ENCODE results near the gene PEPD.

PEPD gene

GRCh38 chr19:33456076-33456844 is 65.3 kb downstream of the PEPD start:
- no peak for DNase-seq

- no peak for DNase-seq
These were observed 68.3 kb downstream of the PEPD start for GRCh38 chr19:33453265-33453664.

- DNase-seq, result no peak
These were observed 70.9 kb downstream of the PEPD start for GRCh38 chr19:33450689-33451088.

GRCh38 chr19:33449799-33450198 is 71.8 kb downstream of the PEPD start:
- no peak for DNase-seq

GRCh38 chr19:33448159-33448516 is 73.5 kb downstream of the PEPD start:
- DNase-seq, result no peak

- no peak for DNase-seq
These were observed 74.0 kb downstream of the PEPD start for GRCh38 chr19:33447336-33448158.

- DNase-seq, result no peak
These were observed 75.0 kb downstream of the PEPD start for GRCh38 chr19:33446330-33447293.

- DNase-seq, result no peak
These were observed 75.9 kb downstream of the PEPD start for GRCh38 chr19:33445442-33446329.

- DNase-seq, result no peak
These were observed 76.8 kb downstream of the PEPD start for GRCh38 chr19:33444562-33445441.

- DNase-seq, result no peak
These were observed 77.7 kb downstream of the PEPD start for GRCh38 chr19:33443638-33444561.

- DNase-seq, result no peak
These were observed 78.9 kb downstream of the PEPD start for GRCh38 chr19:33442706-33443105.

- no peak for DNase-seq
These were observed 79.8 kb downstream of the PEPD start for GRCh38 chr19:33441828-33442227.

- DNase-seq, result no peak
These were observed 80.3 kb downstream of the PEPD start for GRCh38 chr19:33441277-33441699.

GRCh38 chr19:33440682-33441081 is 80.9 kb downstream of the PEPD start:
- DNase-seq, result no peak

GRCh38 chr19:33440241-33440640 is 81.3 kb downstream of the PEPD start:
- DNase-seq, result no peak

GRCh38 chr19:33438987-33439781 is 82.4 kb downstream of the PEPD start:
- no peak for DNase-seq

- DNase-seq, result no peak
These were observed 83.5 kb downstream of the PEPD start for GRCh38 chr19:33437821-33438671.

GRCh38 chr19:33437393-33437820 is 84.2 kb downstream of the PEPD start:
- DNase-seq, result no peak
